Gastrocnemius medialis (tissue), 4 donors: ENCODE data around the gene RNASEL. TPM values are rescaled to one million over a fixed set of nuclear protein-coding genes. Genes with fewer than 3 reads are reported as not detected.

ENCODE experiments used
- ATAC-seq, 2 donors: fragments of 150-250 bp; one replicate each; pipeline ENCODE4 v1.9.1; 2016
- DNase-seq, 2 donors: peaks; one replicate each; pipeline ENCODE4 v3.0.0-alpha.2; 2019
- H3K27ac ChIP-seq, 4 donors: fragments of 200-600 bp; sonication (generic); 1 replicate in 1 of 4; 2 replicates in 3 of 4; pipeline ENCODE4 v1.5.1; 2016 to 2018; ENCODE audit warnings: mild to moderate bottlenecking in 2 of 4, moderate library complexity in 1 of 4
- H3K27me3 ChIP-seq, 3 donors: fragments of 200-600 bp; sonication (generic) in 2 of 3; 1 replicate in 1 of 3; 2 replicates in 2 of 3; pipeline versions ENCODE4 v1.5.1 to v1.6.0; 2016 to 2019; ENCODE audit warnings: mild to moderate bottlenecking in 1 of 3, moderate library complexity in 1 of 3
- H3K36me3 ChIP-seq, 2 donors: fragments of 200-600 bp; sonication (generic) in 1 of 2; one replicate each; pipeline ENCODE4 v1.5.1; 2017 to 2018
- H3K4me1 ChIP-seq, 2 donors: fragments of 200-600 bp; sonication (generic) in 1 of 2; one replicate each; pipeline ENCODE4 v1.5.1; 2016 to 2017; ENCODE audit warnings: mild to moderate bottlenecking in 2 of 2
- H3K4me3 ChIP-seq, 4 donors: fragments of 200-600 bp; sonication (generic) in 3 of 4; 1 replicate in 1 of 4; 2 replicates in 3 of 4; pipeline ENCODE4 v1.5.1; 2016 to 2019; ENCODE audit warnings: mild to moderate bottlenecking in 2 of 4
- H3K9me3 ChIP-seq, 3 donors: fragments of 200-600 bp; sonication (generic) in 2 of 3; 1 replicate in 1 of 3; 2 replicates in 2 of 3; pipeline ENCODE4 v1.5.1; 2016 to 2019
- CTCF ChIP-seq, 5 experiments: fragments of 450-650 bp in 3 of 5; fragments of 200-600 bp in 2 of 5; sonication (generic) in 2 of 5; IDR thresholded peaks in 4 of 5; conservative IDR thresholded peaks in 1 of 5; 1 replicate in 4 of 5; 2 replicates in 1 of 5; pipeline ENCODE4 v1.5.1; 2016 to 2019; ENCODE audit warnings: antibody characterized with exemption in 5 of 5, mild to moderate bottlenecking in 3 of 5, moderate library complexity in 3 of 5
- POLR2A ChIP-seq, 2 donors: fragments of 450-650 bp; IDR thresholded peaks; one replicate each; pipeline ENCODE4 v1.6.1; 2017; ENCODE audit warnings: antibody characterized with exemption in 2 of 2, mild to moderate bottlenecking in 2 of 2, moderate library complexity in 2 of 2
- in situ Hi-C, 4 donors: fragments of 200-750 bp; cut with MboI; loops; one replicate each; pipeline versions ENCODE4 v1.15.0 to v1.8.0; 2017; ENCODE audit warnings: low sequenced_read_pairs in 4 of 4
- intact Hi-C: fragments of 100-400 bp; cut with DNase I; formaldehyde crosslinking; loops from one replicate; pipeline ENCODE4 v1.15.1; 2023; ENCODE audit warnings: low total_unique reads
- total RNA-seq, 4 donors: library from RNA; depleted of rRNA; stranded (reverse); fragments of >200 nt; gene quantifications; one replicate each; pipeline versions ENCODE4 v1.1.0 to v1.2.3, GENCODE V29; 2016

Gene RNASEL
- total RNA-seq, 4 donors from 2014 or later = 0.51 to 4.4 (median 2.4) TPM

- H3K9me3 ChIP-seq = no peaks in the 10 kb centered on the region
- TF ChIP-seq CTCF (IDR thresholded peaks at IDR 0.05 in 4 of 5, conservative IDR thresholded peaks at IDR 0.05 in 1 of 5) (no peak), POLR2A (IDR thresholded peaks at IDR 0.05) (no peak)
- no peaks in the 10 kb centered on the region for H3K36me3 ChIP-seq
- ATAC-seq (peak in 1 of 2 donors; percentile 18), DNase-seq (no peak)
- no peak overlapping the region for H3K4me3 ChIP-seq
- no peaks in the 10 kb centered on the region for H3K27me3 ChIP-seq
- no peak overlapping the region for H3K27ac ChIP-seq
- intact Hi-C loops = no loop called here
- in situ Hi-C loops = no loop called here
- no peaks in the 10 kb centered on the region for H3K4me1 ChIP-seq
These were observed 32.8 kb downstream of the RNASEL start for GRCh38 chr1:182556279-182556678.

- TF ChIP-seq POLR2A (IDR thresholded peaks at IDR 0.05) = no peak
- TF ChIP-seq CTCF (IDR thresholded peaks at IDR 0.05 in 4 of 5, conservative IDR thresholded peaks at IDR 0.05 in 1 of 5) = no peak
- H3K27ac ChIP-seq = no peak overlapping the region
- in situ Hi-C loops = no loop called here
- no peaks in the 10 kb centered on the region for H3K27me3 ChIP-seq
- ATAC-seq (no peak), DNase-seq (no peak)
- H3K36me3 ChIP-seq = no peaks in the 10 kb centered on the region
- intact Hi-C loops = no loop called here
- no peaks in the 10 kb centered on the region for H3K4me1 ChIP-seq
- H3K4me3 ChIP-seq = no peak overlapping the region
- H3K9me3 ChIP-seq = no peaks in the 10 kb centered on the region
These were observed 33.6 kb downstream of the RNASEL start for GRCh38 chr1:182555493-182555892.

- in situ Hi-C loops (no loop called here), intact Hi-C loops (no loop called here)
- H3K4me1 ChIP-seq = no peaks in the 10 kb centered on the region
- H3K27me3 ChIP-seq = no peaks in the 10 kb centered on the region
- no peaks in the 10 kb centered on the region for H3K9me3 ChIP-seq
- H3K27ac ChIP-seq = no peak overlapping the region
- ATAC-seq (no peak), DNase-seq (no peak)
- no peak overlapping the region for H3K4me3 ChIP-seq
- TF ChIP-seq CTCF (IDR thresholded peaks at IDR 0.05 in 4 of 5, conservative IDR thresholded peaks at IDR 0.05 in 1 of 5) = no peak
- no peak for TF ChIP-seq POLR2A (IDR thresholded peaks at IDR 0.05)
- H3K36me3 ChIP-seq = no peaks in the 10 kb centered on the region
These were observed 36.5 kb downstream of the RNASEL start for GRCh38 chr1:182552527-182552926.

- no peaks in the 10 kb centered on the region for H3K9me3 ChIP-seq
- ATAC-seq (no peak), DNase-seq (no peak)
- intact Hi-C loops = no loop called here
- no peak overlapping the region for H3K27ac ChIP-seq
- no peaks in the 10 kb centered on the region for H3K36me3 ChIP-seq
- in situ Hi-C loops = no loop called here
- no peak for TF ChIP-seq POLR2A (IDR thresholded peaks at IDR 0.05)
- no peak for TF ChIP-seq CTCF (IDR thresholded peaks at IDR 0.05 in 4 of 5, conservative IDR thresholded peaks at IDR 0.05 in 1 of 5)
- no peaks in the 10 kb centered on the region for H3K4me1 ChIP-seq
- no peak overlapping the region for H3K4me3 ChIP-seq
- H3K27me3 ChIP-seq = no peaks in the 10 kb centered on the region
These were observed 39.2 kb downstream of the RNASEL start for GRCh38 chr1:182549811-182550210.

- intact Hi-C loops (no loop called here), in situ Hi-C loops (no loop called here)
- DNase-seq = no peak
- no peaks in the 10 kb centered on the region for H3K9me3 ChIP-seq
- no peaks in the 10 kb centered on the region for H3K36me3 ChIP-seq
- ATAC-seq = no peak
- TF ChIP-seq CTCF (IDR thresholded peaks at IDR 0.05 in 4 of 5, conservative IDR thresholded peaks at IDR 0.05 in 1 of 5) (no peak), POLR2A (IDR thresholded peaks at IDR 0.05) (no peak)
- no peaks in the 10 kb centered on the region for H3K4me1 ChIP-seq
- no peak overlapping the region for H3K4me3 ChIP-seq
- no peaks in the 10 kb centered on the region for H3K27me3 ChIP-seq
- no peak overlapping the region for H3K27ac ChIP-seq
These were observed 39.7 kb downstream of the RNASEL start for GRCh38 chr1:182549346-182549745.
